ENCODE measurements around the gene CFAP43. TPM values are rescaled to one million over a fixed set of nuclear protein-coding genes. Genes with fewer than 3 reads are reported as not detected.

CFAP43 gene
- total and polyA plus RNA-seq, 2 donors: 0.19 to 1.4 TPM

DNA sequence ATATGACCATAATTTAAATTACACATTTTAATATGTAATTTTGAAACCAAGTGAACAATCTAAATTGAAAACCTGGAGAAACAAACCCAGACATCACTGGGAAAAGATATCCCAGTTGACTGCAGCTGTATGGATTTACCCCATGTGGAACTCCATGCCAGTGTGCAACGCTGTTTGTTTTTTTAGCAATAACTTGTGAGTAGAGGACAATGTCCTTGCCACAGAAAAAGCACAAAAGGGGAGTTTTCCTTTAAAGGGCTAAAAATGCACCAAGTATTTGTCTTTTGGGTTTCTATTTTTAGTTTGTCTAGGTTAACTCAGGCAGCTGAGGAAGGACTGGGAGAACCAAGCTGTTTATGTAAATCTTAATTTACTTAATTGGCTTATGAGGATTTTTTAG lies 131.4 kb downstream of the CFAP43 start:
- Histone ChIP-seq H3K27ac (ENCODE audit: low read depth) (no peak overlapping the region), H3K4me1 (ENCODE audit: insufficient read depth) (no peaks in the 10 kb centered on the region), H3K36me3 (ENCODE audit: insufficient read depth) (peaks cover 2% of the 10 kb centered on the region), H3K4me3 (ENCODE audit: low read depth, low read length) (no peak overlapping the region)
- DNase-seq (ENCODE audit: extremely low spot score): no peak
- WGBS: 0% methylated on average over 1 of the region's 1 CpG

DNA sequence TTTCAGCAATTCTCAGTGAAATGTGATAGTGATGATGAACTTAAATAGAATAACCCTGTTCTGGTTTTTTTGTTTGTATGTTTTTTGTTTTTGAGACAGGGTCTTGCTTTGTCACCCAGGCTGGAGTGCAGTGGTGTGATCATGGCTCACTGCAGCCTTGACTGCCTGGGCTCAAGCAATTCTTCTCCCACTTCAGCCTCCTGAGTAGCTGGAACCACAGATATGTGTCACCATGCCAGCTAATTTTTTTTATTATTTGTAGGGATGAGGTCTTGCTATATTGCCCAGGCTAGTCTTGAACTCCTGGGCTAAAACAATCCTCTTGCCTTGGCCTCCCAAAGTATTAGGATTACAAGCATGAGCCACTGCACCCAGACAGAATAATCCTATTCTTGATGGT lies 132.2 kb downstream of the CFAP43 start:
- Histone ChIP-seq H3K27ac (ENCODE audit: low read depth) (no peak overlapping the region), H3K36me3 (ENCODE audit: insufficient read depth) (peaks cover 2% of the 10 kb centered on the region), H3K4me1 (ENCODE audit: insufficient read depth) (no peaks in the 10 kb centered on the region), H3K4me3 (ENCODE audit: low read depth, low read length) (no peak overlapping the region)
- DNase-seq (ENCODE audit: extremely low spot score): no peak

DNA sequence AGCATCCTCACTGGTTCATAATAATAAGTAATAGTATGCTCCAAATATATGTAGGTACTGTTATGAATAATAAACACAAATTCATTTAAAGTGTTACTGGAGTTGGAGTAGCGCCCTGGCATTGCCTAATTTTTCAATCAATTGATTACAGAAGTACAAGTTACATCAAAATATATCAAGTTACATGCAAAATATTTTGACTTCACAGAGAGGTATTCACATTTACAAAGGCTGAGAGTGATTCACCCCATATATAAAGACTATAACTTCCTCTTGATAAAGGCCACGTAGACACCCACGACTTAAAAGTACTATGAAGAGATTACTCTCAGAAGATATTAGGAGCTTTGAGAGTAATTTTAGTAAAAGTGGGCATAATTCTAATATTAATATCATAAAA lies 132.9 kb downstream of the CFAP43 start:
- no peaks in the 10 kb centered on the region for H3K4me1 ChIP-seq (ENCODE audit: insufficient read depth)
- 78% methylated on average over 3 of the region's 3 CpGs for WGBS
- no peak for DNase-seq (ENCODE audit: extremely low spot score)
- no peak overlapping the region for H3K4me3 ChIP-seq (ENCODE audit: low read depth, low read length)
- H3K27ac ChIP-seq (ENCODE audit: low read depth): no peak overlapping the region
- H3K36me3 ChIP-seq (ENCODE audit: insufficient read depth): no peaks in the 10 kb centered on the region

DNA sequence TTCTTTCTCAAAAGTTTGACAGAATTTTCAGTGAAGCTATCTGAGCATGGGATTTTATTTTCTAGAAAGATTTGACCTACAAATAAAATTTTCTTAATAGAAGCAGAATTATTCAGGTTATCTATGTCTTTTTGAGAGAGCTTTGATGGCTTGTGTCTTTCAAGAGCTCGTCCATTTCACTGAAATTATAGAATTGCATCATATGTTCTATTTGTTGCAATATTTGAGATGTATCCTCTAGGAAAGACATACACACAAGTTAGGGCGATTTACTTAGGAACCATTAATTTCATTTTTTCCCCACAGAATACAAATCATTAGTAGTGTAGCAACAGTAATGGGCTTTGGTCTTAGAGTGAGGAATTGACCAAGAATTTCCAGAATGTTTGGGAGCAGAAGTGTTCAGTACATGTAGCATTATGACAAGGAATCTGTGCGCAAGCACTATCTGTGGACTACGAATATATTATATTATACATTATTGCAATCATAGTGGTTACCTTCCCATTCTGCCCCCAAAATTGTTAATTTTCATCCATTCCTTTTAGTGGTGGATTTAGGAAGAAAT lies 133.7 kb downstream of the CFAP43 start:
- no peak for DNase-seq (ENCODE audit: extremely low spot score)
- no peak overlapping the region for H3K27ac ChIP-seq (ENCODE audit: low read depth)
- no peaks in the 10 kb centered on the region for H3K4me1 ChIP-seq (ENCODE audit: insufficient read depth)
- no peaks in the 10 kb centered on the region for H3K36me3 ChIP-seq (ENCODE audit: insufficient read depth)
- 92% methylated on average over 4 of the region's 4 CpGs for WGBS
- H3K4me3 ChIP-seq (ENCODE audit: low read depth, low read length): no peak overlapping the region

DNA sequence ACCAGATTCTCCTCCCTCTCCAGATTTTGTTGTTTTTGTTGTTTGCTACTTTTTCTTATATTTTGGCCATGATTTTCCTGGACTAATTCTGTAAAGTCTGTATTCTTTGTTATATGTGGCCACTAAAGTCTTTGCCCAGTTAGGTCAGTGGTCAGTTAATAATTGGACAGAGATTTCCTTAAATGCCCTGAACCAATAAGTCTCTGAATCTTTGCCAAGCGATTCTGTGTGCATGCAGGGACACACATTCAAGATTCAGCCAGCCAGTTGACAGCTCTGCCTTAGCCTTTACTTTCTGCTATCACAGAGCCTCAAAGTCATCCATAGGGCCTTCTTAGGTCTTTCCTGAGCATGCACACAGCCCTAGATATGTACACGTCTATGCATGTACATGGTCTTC lies 135.5 kb downstream of the CFAP43 start:
- whole genome bisulfite sequencing: 86% methylated on average over 2 of the region's 2 CpGs
- DNase-seq (ENCODE audit: extremely low spot score): no peak
- Histone ChIP-seq H3K27ac (ENCODE audit: low read depth) (no peak overlapping the region), H3K36me3 (ENCODE audit: insufficient read depth) (no peaks in the 10 kb centered on the region), H3K4me3 (ENCODE audit: low read depth, low read length) (no peak overlapping the region), H3K4me1 (ENCODE audit: insufficient read depth) (no peaks in the 10 kb centered on the region)

DNA sequence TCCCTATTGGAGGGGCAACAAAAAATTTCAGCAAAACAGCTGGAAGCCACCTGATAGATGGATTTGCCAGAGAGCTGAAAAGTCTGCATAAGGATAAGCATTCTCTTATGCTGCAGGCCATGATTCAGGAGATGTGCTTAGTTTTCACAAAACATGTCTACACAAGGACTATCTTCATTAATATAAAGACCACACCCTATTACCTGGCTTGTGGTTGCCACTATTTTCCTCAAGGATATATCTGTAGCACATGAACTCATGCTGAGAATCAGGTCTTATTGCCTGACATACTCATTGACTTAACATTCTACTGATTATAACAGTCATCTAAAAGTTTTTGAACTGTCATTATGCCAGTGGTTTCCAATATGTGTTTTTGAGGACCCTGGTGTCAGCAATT lies 139.4 kb downstream of the CFAP43 start:
- no peak overlapping the region for H3K4me3 ChIP-seq (ENCODE audit: low read depth, low read length)

DNA sequence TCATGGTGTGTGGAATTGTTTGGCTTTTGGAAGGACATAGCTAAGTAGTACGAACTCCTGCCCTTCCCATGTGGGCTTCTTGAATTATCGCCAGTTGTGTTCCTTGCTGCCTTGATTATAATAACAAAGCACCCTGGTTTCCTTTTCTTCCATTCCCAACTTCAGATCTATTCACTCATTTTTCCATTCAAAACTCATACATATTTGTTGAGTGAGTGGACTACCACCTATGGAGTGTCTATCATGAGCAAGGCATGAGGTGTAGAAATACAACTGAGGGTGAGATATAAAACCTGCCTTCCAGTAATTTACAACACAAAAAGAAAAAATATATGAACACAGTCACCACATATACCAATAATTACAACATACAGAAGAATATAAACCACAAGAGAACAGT lies 141.6 kb downstream of the CFAP43 start:
- Histone ChIP-seq H3K27ac (ENCODE audit: low read depth) (no peak overlapping the region), H3K36me3 (ENCODE audit: insufficient read depth) (no peaks in the 10 kb centered on the region), H3K4me3 (ENCODE audit: low read depth, low read length) (no peak overlapping the region), H3K4me1 (ENCODE audit: insufficient read depth) (no peaks in the 10 kb centered on the region)
- no peak for DNase-seq (ENCODE audit: extremely low spot score)
- 69% methylated on average over 2 of the region's 2 CpGs for WGBS

More for the DNA sequence above, 139.4 kb downstream of the CFAP43 start:
- no peak for DNase-seq (ENCODE audit: extremely low spot score)
- H3K27ac ChIP-seq (ENCODE audit: low read depth): no peak overlapping the region
- H3K4me1 ChIP-seq (ENCODE audit: insufficient read depth): no peaks in the 10 kb centered on the region
- H3K36me3 ChIP-seq (ENCODE audit: insufficient read depth): no peaks in the 10 kb centered on the region

DNA sequence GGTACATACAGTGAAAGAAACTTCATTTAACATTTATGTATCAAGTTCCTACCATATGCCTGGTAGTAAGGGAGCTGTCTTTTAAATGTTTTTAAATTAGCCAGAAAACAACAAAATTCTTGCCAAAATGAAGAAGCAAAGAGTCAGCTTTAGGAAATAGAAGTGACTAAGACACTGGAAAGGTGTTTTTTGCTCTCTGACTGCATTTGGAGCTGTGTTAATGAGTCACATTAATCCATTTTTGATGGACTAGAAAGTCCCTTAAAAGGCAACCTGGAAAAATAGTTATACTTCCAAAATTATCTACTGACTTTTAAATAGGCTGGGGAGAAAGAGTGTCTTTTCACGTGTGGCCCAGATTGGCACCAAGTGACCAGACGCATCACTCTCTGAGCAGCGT lies 142.5 kb downstream of the CFAP43 start:
- no peaks in the 10 kb centered on the region for H3K4me1 ChIP-seq (ENCODE audit: insufficient read depth)
- no peak for DNase-seq (ENCODE audit: extremely low spot score)
- WGBS: 68% methylated on average over 3 of the region's 3 CpGs
- no peak overlapping the region for H3K27ac ChIP-seq (ENCODE audit: low read depth)
- no peaks in the 10 kb centered on the region for H3K36me3 ChIP-seq (ENCODE audit: insufficient read depth)
- H3K4me3 ChIP-seq (ENCODE audit: low read depth, low read length): no peak overlapping the region

DNA sequence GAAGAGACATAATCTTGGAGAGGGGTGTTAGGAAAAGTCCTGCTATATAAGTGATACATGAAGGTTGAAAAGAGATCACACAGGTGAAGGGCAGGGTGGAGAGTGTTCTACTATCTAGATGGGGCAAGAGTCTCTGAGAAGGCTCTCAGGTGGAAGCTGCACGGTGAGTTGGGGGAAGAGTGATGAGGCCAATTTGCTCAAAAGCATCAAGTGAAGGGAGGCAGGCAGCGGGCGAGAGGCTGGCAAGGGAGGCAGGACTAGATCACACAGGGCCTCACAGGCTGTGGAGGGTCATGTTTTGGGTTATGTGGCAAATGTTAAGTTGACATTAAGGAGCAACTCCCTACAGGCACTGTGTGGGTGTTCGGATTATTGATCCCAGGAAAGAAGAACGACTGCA lies 143.9 kb downstream of the CFAP43 start:
- 87% methylated on average over 5 of the region's 5 CpGs for WGBS
- Histone ChIP-seq H3K4me1 (ENCODE audit: insufficient read depth) (no peaks in the 10 kb centered on the region), H3K36me3 (ENCODE audit: insufficient read depth) (no peaks in the 10 kb centered on the region), H3K27ac (ENCODE audit: low read depth) (no peak overlapping the region), H3K4me3 (ENCODE audit: low read depth, low read length) (no peak overlapping the region)
- DNase-seq (ENCODE audit: extremely low spot score): no peak

DNA sequence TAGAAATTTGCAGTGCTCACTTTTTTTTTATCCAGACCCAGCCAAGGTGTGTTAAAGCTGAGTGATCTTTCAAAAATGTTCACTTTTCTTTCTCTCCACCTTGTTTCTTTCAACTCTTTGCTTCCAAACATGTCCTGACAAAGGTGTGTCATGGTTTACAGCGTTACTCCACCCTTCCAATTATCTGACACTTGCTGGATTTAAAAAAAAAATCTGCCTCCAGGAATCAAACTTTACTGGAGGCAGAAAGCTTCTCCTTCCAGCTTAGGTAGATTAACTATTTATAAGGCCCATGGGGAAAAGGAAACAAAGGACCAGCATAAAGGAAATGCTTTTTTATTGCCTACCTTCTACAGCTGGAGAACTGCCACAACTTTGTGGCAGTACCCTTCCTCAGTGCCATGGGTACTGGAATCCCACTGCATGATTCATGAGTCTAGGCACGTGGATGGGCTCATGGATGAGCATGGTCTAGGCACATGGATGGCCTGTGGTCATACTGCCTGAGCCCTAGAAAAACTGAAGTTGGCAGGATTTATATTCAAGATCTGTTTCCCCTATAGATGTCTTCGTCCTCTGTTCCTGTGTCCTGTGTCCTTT lies 146.3 kb downstream of the CFAP43 start, which contains the start of gene COL17A1:
Gene COL17A1 (minus strand): TSS at position 80 of the 600 bp plus-strand sequence. CDS start 5,207 bp downstream, outside the sequence.
- Histone ChIP-seq H3K4me3 (ENCODE audit: low read depth, low read length) (no peak within 1 kb of the TSS), H3K27ac (ENCODE audit: low read depth) (no peak within 1 kb of the TSS), H3K36me3 (ENCODE audit: insufficient read depth) (no peaks in the 10 kb centered on the region), H3K4me1 (ENCODE audit: insufficient read depth) (no peaks in the 10 kb centered on the region)
- 72% methylated on average over 3 of the region's 3 CpGs for WGBS
- peak; percentile 36 for DNase-seq (ENCODE audit: extremely low spot score)

DNA sequence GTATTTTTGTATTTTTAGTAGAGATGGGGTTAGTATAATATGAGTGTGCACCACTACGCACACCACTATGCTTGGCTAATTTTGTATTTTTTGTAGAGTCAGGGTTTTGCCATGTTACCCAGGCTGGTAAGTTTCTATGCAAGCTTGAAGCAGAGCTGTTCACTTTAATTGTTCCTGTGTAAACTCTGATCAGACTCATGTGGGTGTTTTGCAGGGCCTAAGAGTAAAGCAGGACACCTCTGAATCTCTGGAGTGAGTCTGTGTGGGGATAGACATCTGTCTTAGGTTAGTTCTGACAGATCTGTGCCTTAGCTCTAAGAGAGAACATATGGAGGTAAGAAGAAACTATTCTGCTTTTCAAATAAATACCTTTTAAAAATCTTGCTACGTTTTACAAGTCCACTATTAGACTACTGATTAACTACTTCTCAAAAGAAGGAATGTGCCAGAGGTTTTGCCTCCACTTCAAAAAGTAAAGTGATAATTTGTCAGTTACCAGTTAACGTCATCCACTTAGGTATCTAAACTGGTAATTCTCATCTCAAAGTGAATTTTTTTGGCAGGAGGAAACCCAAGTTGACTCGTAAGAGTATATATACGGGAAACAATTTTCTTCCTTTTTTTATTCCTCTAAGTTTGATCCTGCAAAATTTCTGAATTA lies 147.6 kb downstream of the CFAP43 start:
- H3K36me3 ChIP-seq (ENCODE audit: insufficient read depth): no peaks in the 10 kb centered on the region
- WGBS: 64% methylated on average over 5 of the region's 5 CpGs
- no peak for DNase-seq (ENCODE audit: extremely low spot score)
- no peaks in the 10 kb centered on the region for H3K4me1 ChIP-seq (ENCODE audit: insufficient read depth)
- H3K4me3 ChIP-seq (ENCODE audit: low read depth, low read length): no peak overlapping the region
- H3K27ac ChIP-seq (ENCODE audit: low read depth): no peak overlapping the region

DNA sequence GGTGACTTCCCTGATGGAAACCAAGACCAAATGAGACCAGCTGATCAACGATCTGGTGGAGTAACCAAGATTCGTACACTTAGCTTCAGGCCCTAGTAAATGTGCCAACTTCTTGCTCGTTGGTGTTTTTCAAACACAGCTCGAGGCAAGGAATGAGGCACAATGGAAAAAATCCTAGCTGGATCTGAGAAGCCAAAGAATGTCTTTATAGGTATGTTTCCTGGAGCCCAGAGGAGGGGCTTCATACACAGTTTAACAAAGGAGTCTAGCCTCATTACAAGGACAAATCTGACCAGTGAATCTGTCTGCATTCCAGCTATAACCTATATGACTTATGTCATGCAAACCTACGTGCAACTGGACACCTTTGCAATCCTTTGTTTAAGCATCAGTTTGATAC lies 150.2 kb downstream of the CFAP43 start:
- WGBS: 61% methylated on average over 5 of the region's 5 CpGs
- Histone ChIP-seq H3K4me3 (ENCODE audit: low read depth, low read length) (no peak overlapping the region), H3K4me1 (ENCODE audit: insufficient read depth) (no peaks in the 10 kb centered on the region), H3K36me3 (ENCODE audit: insufficient read depth) (no peaks in the 10 kb centered on the region), H3K27ac (ENCODE audit: low read depth) (no peak overlapping the region)
- DNase-seq (ENCODE audit: extremely low spot score): no peak

DNA sequence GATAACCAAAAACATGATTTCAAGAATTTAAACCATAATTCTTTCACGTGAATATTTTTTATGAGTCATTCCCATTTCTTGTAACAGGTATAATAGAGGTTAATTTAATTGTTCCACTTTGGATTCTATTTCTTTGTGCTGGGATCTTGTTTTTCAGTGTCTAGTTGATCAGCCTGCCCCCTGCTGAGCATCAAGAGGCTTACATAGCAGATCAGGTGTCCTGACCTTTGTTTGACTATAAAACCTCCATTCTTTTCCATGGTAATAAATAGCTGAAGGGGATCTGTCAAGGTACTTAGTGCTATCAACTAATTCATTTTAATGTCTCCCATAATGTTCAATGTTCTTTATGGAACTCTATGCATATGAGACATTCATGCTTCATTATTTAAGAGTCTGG lies 151.4 kb downstream of the CFAP43 start:
- Histone ChIP-seq H3K4me1 (ENCODE audit: insufficient read depth) (no peaks in the 10 kb centered on the region), H3K36me3 (ENCODE audit: insufficient read depth) (no peaks in the 10 kb centered on the region), H3K27ac (ENCODE audit: low read depth) (no peak overlapping the region), H3K4me3 (ENCODE audit: low read depth, low read length) (no peak overlapping the region)
- WGBS: 51% methylated on average over 1 of the region's 1 CpG
- DNase-seq (ENCODE audit: extremely low spot score): no peak

Data from urinary bladder (tissue), 4 donors.